NCI-H1105 (cell line): Measurements from ENCODE around the gene GARIN1A.
"Not testable (repeated sequence)": the region's sequence is repeated elsewhere in the genome, so short reads cannot be mapped to it uniquely, and the experiment has no call there.

ENCODE experiments used
- DNase-seq: peaks from one replicate; lab custom pipeline; 2025; lab: John Stamatoyannopoulos, UW

The GARIN1A gene

GRCh38 chr7:128671992-128672391 is at the start of gene GARIN1A:
TSS of gene GARIN1A (plus strand) at chr7:128672292. CDS start at chr7:128672398, 106 bp downstream.
- no peak for DNase-seq

- not testable (repeated sequence) for DNase-seq
Measured at GRCh38 chr7:128627124-128627523, 45.0 kb upstream of the GARIN1A start.

DNA sequence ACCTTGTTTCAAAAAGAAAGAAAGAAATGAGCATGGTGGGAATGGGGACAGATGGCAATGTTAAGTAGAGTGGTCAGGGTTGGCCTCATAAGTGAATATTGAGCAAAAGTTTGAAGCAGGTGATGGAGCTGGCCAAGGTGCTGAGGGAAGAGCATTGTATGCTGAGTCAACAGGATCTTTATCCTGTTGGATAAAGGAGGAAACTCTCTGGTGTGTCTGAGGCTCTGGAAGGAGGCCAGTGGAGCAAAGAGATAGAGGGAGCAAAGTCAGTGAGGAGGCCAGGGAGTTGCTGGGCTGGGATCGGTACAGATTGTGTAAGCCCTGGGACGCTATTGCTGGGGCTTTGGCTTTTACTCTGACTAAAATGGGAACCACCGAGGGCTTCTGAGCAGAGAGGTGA is 38.2 kb upstream of the GARIN1A start:
- not testable (repeated sequence) for DNase-seq

GRCh38 chr7:128645206-128645605 is 26.9 kb upstream of the GARIN1A start:
- not testable (repeated sequence) for DNase-seq

DNA sequence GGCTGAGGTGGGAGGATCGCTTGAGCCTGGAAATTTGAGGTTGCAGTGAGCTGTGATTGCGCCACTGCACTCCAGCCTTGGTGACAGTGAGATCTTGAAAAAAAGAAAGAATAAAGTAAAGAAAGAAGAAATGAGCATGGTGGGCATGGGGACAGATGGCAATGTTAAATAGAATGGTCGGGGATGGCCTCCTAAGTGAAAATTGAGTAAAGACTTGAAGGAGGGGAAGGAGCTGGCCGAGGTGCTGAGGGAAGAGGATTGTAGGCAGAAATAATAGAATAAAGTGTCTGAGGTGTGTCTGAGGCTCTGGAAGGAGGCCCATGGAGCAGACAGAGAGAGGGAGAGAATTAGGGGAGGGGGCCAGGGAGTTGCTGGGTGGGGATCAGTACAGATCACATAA is 26.2 kb upstream of the GARIN1A start:
- not testable (repeated sequence) for DNase-seq

- not testable (repeated sequence) for DNase-seq
Measured at GRCh38 chr7:128646877-128647276, 25.2 kb upstream of the GARIN1A start.

GRCh38 chr7:128651096-128651495 is 21.0 kb upstream of the GARIN1A start:
- not testable (repeated sequence) for DNase-seq

- DNase-seq = not testable (repeated sequence)
Measured at GRCh38 chr7:128652606-128653005, 19.5 kb upstream of the GARIN1A start.

GRCh38 chr7:128653197-128653596 is 18.9 kb upstream of the GARIN1A start:
- not testable (repeated sequence) for DNase-seq

DNA sequence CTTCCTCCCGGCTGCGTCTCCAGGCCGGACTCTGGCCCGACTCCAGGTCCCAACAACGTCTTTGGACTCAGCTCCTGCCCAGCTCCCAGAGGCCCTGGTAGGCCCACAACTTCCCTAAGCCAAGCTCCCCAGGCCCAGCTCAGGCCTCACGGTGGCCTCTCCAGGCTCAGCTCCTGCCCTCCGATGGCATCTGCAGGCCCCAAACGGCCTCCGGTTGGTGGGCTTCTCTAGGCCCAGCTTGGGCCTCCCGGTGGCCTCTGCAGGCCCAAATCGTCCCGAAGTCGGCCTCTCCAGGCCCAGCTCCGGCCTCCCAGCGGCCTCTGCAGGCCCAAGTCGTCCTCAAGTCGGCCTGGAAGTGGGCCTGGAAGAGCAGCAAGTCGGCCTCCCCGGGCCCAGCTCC is 18.0 kb upstream of the GARIN1A start:
- DNase-seq = not testable (repeated sequence)

GRCh38 chr7:128654501-128654900 is 17.6 kb upstream of the GARIN1A start:
- DNase-seq = not testable (repeated sequence)

GRCh38 chr7:128658428-128658827 is 13.7 kb upstream of the GARIN1A start:
- DNase-seq = not testable (repeated sequence)

GRCh38 chr7:128660596-128660995 is 11.5 kb upstream of the GARIN1A start:
- no peak for DNase-seq

DNA sequence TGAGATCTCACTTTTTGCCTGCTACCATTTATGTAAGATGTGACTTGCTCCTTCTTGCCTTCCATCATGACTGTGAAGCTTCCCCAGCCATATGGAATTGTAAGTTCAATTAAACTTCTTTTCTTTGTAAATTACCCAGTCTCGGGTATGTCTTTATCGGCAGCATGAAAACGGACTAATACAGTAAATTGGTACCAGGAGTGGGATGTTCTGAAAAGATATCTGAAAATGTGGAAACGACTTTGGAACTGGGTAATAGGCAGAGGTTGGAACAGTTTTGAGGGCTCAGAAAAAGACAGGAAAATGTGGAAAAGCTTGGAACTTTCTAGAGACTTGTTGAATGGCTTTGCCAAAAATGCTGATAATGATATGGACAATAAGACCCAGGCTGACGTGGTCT is 10.6 kb upstream of the GARIN1A start:
- DNase-seq = no peak

DNA sequence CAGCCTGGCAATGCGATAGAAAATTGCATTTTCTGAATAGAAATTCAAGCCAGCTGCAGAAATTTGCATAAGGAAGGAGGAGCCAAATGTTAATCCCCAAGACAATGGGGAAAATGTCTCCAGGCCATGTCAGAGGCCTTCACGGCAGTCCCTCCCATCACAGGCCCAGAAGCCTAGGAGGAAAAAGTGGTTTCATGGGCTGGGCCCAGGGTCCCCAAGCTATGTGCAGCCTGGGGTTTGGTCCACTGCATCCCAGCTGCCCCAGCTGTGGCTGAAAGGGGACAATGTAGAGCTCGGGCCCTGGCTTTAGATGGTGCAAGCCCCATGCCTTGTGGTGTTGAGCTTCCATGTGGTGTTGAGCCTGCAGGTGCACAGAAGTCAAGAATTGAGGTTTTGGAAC is 10.0 kb upstream of the GARIN1A start:
- DNase-seq = no peak

DNA sequence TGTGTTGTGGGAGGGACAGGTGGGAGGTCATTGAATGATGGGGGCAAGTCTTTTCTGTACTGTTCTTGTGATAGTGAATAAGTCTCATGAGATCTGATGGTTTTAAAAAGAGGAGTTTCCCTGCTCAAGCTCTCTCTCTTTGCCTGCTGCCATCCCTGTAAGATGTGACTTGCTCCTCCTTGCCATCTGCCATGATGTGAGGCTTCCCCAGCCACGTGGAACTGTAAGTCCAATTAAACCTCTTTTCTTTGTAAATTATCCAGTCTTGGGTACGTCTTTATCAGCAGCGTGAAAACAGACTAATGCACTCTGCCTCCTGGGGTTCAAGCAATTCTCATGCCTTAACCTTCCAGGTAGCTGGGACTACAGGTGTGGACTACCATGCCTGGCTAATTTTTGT is 8.9 kb upstream of the GARIN1A start:
- DNase-seq = not testable (repeated sequence)

DNA sequence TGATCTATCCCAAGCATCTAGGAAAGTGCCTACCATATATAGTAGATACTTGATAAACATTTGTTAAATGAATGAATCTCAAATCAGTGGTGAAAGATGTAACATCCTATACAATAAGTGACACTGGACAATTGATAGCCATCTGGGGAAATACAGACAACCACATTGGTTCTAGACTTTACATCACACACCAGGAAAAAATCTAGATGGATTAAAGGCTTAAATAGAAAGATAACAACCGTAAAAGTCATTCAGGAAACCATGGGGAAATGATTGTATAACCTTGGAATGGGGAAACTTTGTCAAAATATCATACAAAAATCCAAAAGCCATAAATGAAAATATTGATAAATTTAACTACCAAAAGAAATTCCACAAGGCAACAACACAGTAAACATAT is 7.0 kb upstream of the GARIN1A start:
- DNase-seq = no peak

DNA sequence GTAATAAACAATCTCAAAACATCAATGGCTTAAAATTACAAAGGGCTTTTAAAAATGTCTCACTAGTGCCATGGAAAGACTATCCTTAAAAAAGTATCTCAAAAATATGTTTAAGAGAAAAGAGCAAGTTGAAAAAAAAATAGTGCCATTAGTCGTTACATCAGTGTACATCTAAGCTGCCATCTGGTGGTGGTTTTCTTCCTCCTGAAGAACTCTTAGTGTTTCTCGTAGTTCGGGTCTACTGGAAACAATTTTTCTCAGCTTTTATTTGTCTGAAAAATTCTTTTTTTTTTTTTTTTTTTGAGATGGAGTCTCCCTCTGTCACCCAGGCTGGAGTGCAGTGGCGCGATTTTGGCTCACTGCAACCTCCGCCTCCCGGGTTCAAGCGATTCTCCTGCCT is 5.9 kb upstream of the GARIN1A start:
- no peak for DNase-seq

GRCh38 chr7:128672927-128673517 is 930 bp downstream of the GARIN1A start:
- DNase-seq = no peak

DNA sequence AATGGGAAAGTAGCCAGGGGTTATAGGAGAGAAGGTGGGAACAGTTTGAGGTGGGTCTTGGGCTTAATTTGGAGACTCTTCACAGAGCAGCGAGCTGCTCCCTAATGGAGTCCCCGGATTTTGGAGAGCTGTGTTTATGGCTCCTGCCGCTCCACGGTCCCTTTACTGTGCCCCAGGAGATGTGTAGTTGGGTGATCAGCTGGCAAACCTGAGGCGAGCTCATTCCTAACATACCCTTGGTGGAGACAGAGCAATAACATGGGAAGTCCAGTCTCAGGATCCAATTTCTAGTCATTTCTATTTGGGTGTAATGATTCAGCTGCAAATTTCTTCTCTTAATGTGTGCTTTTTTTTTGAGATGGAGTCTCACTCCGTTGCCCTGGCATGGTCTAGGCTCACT is 1.5 kb downstream of the GARIN1A start:
- no peak for DNase-seq

GRCh38 chr7:128676665-128677064 is 4.6 kb downstream of the GARIN1A start:
- DNase-seq = no peak

- DNase-seq = no peak
Measured at GRCh38 chr7:128679920-128680319, 7.8 kb downstream of the GARIN1A start.

DNA sequence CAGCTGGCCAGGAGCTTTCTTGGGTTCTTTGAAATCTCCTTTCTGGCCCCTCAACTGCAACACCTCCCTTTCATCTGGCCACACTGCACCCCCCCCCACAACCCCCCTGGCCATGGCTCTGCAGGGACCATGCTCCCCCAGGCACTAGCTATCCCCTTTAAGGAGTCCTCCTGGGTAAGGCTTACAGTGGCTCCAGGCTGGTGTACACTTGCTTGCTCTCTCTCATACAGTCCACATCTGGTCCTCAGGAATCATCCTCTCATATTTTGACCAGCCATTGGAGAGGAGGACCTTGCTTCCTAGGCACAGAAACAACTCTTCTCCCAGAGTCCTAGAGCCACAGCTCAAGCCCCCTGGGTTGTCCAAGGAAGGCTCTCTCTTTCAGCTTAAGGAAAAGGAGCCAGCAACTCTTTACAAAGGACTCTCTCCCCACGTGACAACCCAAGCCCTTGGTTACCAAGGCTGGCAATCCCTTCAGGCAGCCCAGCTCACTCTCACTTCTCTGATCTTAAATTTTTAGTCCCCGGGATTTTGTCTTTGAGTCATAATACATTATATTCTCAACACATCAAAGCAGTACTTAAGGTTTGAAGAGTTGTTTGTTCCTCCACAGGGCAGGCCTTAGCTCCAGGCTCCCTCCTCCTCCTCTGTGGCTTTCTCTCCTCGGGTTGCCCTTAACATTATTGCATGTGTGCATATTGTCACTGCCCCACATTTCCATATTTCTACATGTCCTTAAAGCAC is 9.9 kb downstream of the GARIN1A start:
- no peak for DNase-seq

- not testable (repeated sequence) for DNase-seq
Measured at GRCh38 chr7:128683270-128683669, 11.2 kb downstream of the GARIN1A start.
